CD4-positive, CD25-positive, alpha-beta regulatory T cell (primary cell): Measurements from ENCODE around the gene ERC1. TPM values are rescaled to one million over a fixed set of nuclear protein-coding genes. Genes with fewer than 3 reads are reported as not detected.

Experiments
- ATAC-seq, 2 donors: fragments of 150-1000 bp; cut with Tn5 transposase; one replicate each; pipeline ENCODE4 v1.10.0; 2021; ENCODE audit warnings: low read depth in 2 of 2, moderate number of reproducible peaks in 2 of 2, moderate library complexity in 1 of 2
- DNase-seq, 3 donors: peaks; one replicate each; pipeline versions ENCODE4 v3.0.0 to v3.0.0-alpha.2; 2012 to 2022; ENCODE audit warnings: mixed read lengths in 1 of 3
- H3K27ac ChIP-seq: one replicate; pipeline ENCODE4 v1.7.0; 2013; ENCODE audit warnings: mild to moderate bottlenecking, low read length; ENCODE audit not compliant: insufficient read depth, poor library complexity, severe bottlenecking
- H3K27me3 ChIP-seq: one replicate; pipeline ENCODE4 v1.7.0; 2013; ENCODE audit warnings: low read length; ENCODE audit not compliant: control insufficient read depth, insufficient read depth
- H3K36me3 ChIP-seq: one replicate; pipeline ENCODE4 v1.7.0; 2013; ENCODE audit warnings: mild to moderate bottlenecking, low read length, moderate library complexity; ENCODE audit not compliant: control insufficient read depth, insufficient read depth
- H3K4me1 ChIP-seq: 2 replicates; pipeline ENCODE4 v1.7.0; 2013; ENCODE audit warnings: mild to moderate bottlenecking, low read length; ENCODE audit not compliant: insufficient read depth, control insufficient read depth, poor library complexity, severe bottlenecking
- H3K4me3 ChIP-seq: one replicate; pipeline ENCODE4 v1.7.0; 2013; ENCODE audit warnings: low read depth, mild to moderate bottlenecking, low read length, moderate library complexity
- H3K9me3 ChIP-seq, 2 experiments: 1 replicate in 1 of 2; 2 replicates in 1 of 2; pipeline ENCODE4 v1.7.0; 2013; ENCODE audit warnings: low read length in 2 of 2, mild to moderate bottlenecking in 1 of 2, moderate library complexity in 1 of 2; ENCODE audit not compliant: control insufficient read depth in 2 of 2
- H3K27ac Mint-ChIP-seq, 3 donors: one replicate each; pipeline ENCODE4 v1.8.0; 2020 to 2022; ENCODE audit warnings: mild to moderate bottlenecking in 3 of 3, mixed read lengths in 3 of 3, moderate library complexity in 2 of 3
- H3K27me3 Mint-ChIP-seq: one replicate; pipeline ENCODE4 v1.8.0; 2022; ENCODE audit warnings: mild to moderate bottlenecking, mixed read lengths
- H3K36me3 Mint-ChIP-seq: one replicate; pipeline ENCODE4 v1.8.0; 2020; ENCODE audit warnings: mixed read lengths
- H3K4me1 Mint-ChIP-seq, 4 donors: one replicate each; pipeline ENCODE4 v1.8.0; 2020 to 2022; ENCODE audit warnings: mixed read lengths in 4 of 4, mild to moderate bottlenecking in 1 of 4
- H3K4me3 Mint-ChIP-seq, 4 donors: one replicate each; pipeline ENCODE4 v1.8.0; 2020 to 2022; ENCODE audit warnings: mild to moderate bottlenecking in 4 of 4, mixed read lengths in 4 of 4, moderate library complexity in 3 of 4
- H3K9me3 Mint-ChIP-seq, 7 donors: one replicate each; pipeline ENCODE4 v1.8.0; 2020 to 2022; ENCODE audit warnings: mixed read lengths in 7 of 7, mild to moderate bottlenecking in 3 of 7, moderate library complexity in 2 of 7
- polyA plus RNA-seq, 4 donors: library from polyadenylated mRNA; unstranded; fragments of 300-500 nt; fragmentation: Illumina TruSeq; gene quantifications; one replicate each; pipeline ENCODE4 v1.2.3, GENCODE V29; 2021
- total RNA-seq: library from RNA; stranded (reverse); gene quantifications from one replicate; pipeline ENCODE4 v1.2.3, GENCODE V29; 2022

Gene ERC1
- total and polyA plus RNA-seq, 5 donors from 2014 or later: 5.7 to 46.5 (median 7.6) TPM

GRCh38 chr12:1464925-1465324 is 473.9 kb downstream of the ERC1 start:
- H3K4me3 Mint-ChIP-seq: no peak overlapping the region
- H3K9me3 Mint-ChIP-seq: no peaks in the 10 kb centered on the region
- H3K36me3 ChIP-seq: no peaks in the 10 kb centered on the region
- no peak for DNase-seq
- ATAC-seq: no peak
- peaks cover 0 to 1% (median 0%) of the 10 kb centered on the region in 4 donors for H3K4me1 Mint-ChIP-seq
- H3K27ac ChIP-seq: no peak overlapping the region
- H3K4me3 ChIP-seq: no peak overlapping the region
- H3K27me3 ChIP-seq: no peaks in the 10 kb centered on the region
- H3K4me1 ChIP-seq: no peaks in the 10 kb centered on the region
- H3K9me3 ChIP-seq: no peaks in the 10 kb centered on the region
- H3K27me3 Mint-ChIP-seq: no peaks in the 10 kb centered on the region
- peaks cover 37% of the 10 kb centered on the region for H3K36me3 Mint-ChIP-seq
- no peak overlapping the region for H3K27ac Mint-ChIP-seq

- peaks cover 0 to 1% (median 0%) of the 10 kb centered on the region in 4 donors for H3K4me1 Mint-ChIP-seq
- H3K27ac Mint-ChIP-seq: peak overlapping the region in 1 of 3 donors; percentile 83
- Histone ChIP-seq H3K9me3 (no peaks in the 10 kb centered on the region), H3K27me3 (no peaks in the 10 kb centered on the region), H3K36me3 (no peaks in the 10 kb centered on the region), H3K4me1 (no peaks in the 10 kb centered on the region), H3K27ac (no peak overlapping the region), H3K4me3 (no peak overlapping the region)
- ATAC-seq: no peak
- DNase-seq: no peak
- H3K4me3 Mint-ChIP-seq: no peak overlapping the region
- H3K9me3 Mint-ChIP-seq: no peaks in the 10 kb centered on the region
- H3K36me3 Mint-ChIP-seq: peaks cover 45% of the 10 kb centered on the region
- no peaks in the 10 kb centered on the region for H3K27me3 Mint-ChIP-seq
Observed at GRCh38 chr12:1465990-1466389, 475.0 kb downstream of the ERC1 start.

- Mint-ChIP-seq H3K4me1 (peaks cover 0 to 2% (median under 1%) of the 10 kb centered on the region in 4 donors), H3K27me3 (no peaks in the 10 kb centered on the region), H3K27ac (peak overlapping the region in 1 of 3 donors; percentile 83), H3K36me3 (peaks cover 43% of the 10 kb centered on the region), H3K4me3 (no peak overlapping the region), H3K9me3 (no peaks in the 10 kb centered on the region)
- H3K27ac ChIP-seq: no peak overlapping the region
- ATAC-seq (no peak), DNase-seq (no peak)
- no peaks in the 10 kb centered on the region for H3K4me1 ChIP-seq
- no peaks in the 10 kb centered on the region for H3K36me3 ChIP-seq
- H3K4me3 ChIP-seq: no peak overlapping the region
- no peaks in the 10 kb centered on the region for H3K27me3 ChIP-seq
- H3K9me3 ChIP-seq: no peaks in the 10 kb centered on the region
Observed at GRCh38 chr12:1466481-1467154, 475.6 kb downstream of the ERC1 start.

- H3K27ac ChIP-seq: no peak overlapping the region
- ATAC-seq (no peak), DNase-seq (no peak)
- H3K4me1 Mint-ChIP-seq: peaks cover 0 to 12% (median 4%) of the 10 kb centered on the region in 4 donors
- H3K36me3 ChIP-seq: no peaks in the 10 kb centered on the region
- peaks cover 34% of the 10 kb centered on the region for H3K36me3 Mint-ChIP-seq
- no peak overlapping the region for H3K27ac Mint-ChIP-seq
- no peak overlapping the region for H3K4me3 Mint-ChIP-seq
- no peaks in the 10 kb centered on the region for H3K9me3 Mint-ChIP-seq
- H3K27me3 ChIP-seq: no peaks in the 10 kb centered on the region
- no peak overlapping the region for H3K4me3 ChIP-seq
- no peaks in the 10 kb centered on the region for H3K4me1 ChIP-seq
- no peaks in the 10 kb centered on the region for H3K27me3 Mint-ChIP-seq
- H3K9me3 ChIP-seq: no peaks in the 10 kb centered on the region
Observed at GRCh38 chr12:1467710-1468109, 476.7 kb downstream of the ERC1 start.

GRCh38 chr12:1469070-1469469 is 478.0 kb downstream of the ERC1 start:
- peaks cover 27% of the 10 kb centered on the region for H3K36me3 Mint-ChIP-seq
- no peak overlapping the region for H3K4me3 Mint-ChIP-seq
- H3K4me1 Mint-ChIP-seq: peaks cover 0 to 13% (median 5%) of the 10 kb centered on the region in 4 donors
- Histone ChIP-seq H3K4me3 (no peak overlapping the region), H3K4me1 (peaks cover 7% of the 10 kb centered on the region), H3K36me3 (no peaks in the 10 kb centered on the region), H3K9me3 (no peaks in the 10 kb centered on the region), H3K27me3 (no peaks in the 10 kb centered on the region), H3K27ac (no peak overlapping the region)
- H3K9me3 Mint-ChIP-seq: no peaks in the 10 kb centered on the region
- DNase-seq (no peak), ATAC-seq (no peak)
- H3K27ac Mint-ChIP-seq: no peak overlapping the region
- H3K27me3 Mint-ChIP-seq: no peaks in the 10 kb centered on the region

GRCh38 chr12:1470051-1470450 is 479.0 kb downstream of the ERC1 start:
- DNase-seq: no peak
- ATAC-seq: no peak
- no peaks in the 10 kb centered on the region for H3K9me3 ChIP-seq
- H3K4me1 Mint-ChIP-seq: peaks cover 0 to 13% (median 5%) of the 10 kb centered on the region in 4 donors
- peaks cover 23% of the 10 kb centered on the region for H3K36me3 Mint-ChIP-seq
- H3K27me3 Mint-ChIP-seq: no peaks in the 10 kb centered on the region
- H3K4me3 Mint-ChIP-seq: no peak overlapping the region
- no peaks in the 10 kb centered on the region for H3K36me3 ChIP-seq
- H3K4me1 ChIP-seq: peaks cover 7% of the 10 kb centered on the region
- H3K27ac Mint-ChIP-seq: no peak overlapping the region
- no peak overlapping the region for H3K4me3 ChIP-seq
- no peaks in the 10 kb centered on the region for H3K9me3 Mint-ChIP-seq
- no peak overlapping the region for H3K27ac ChIP-seq
- no peaks in the 10 kb centered on the region for H3K27me3 ChIP-seq

GRCh38 chr12:1471224-1471623 is 480.2 kb downstream of the ERC1 start:
- peaks cover 0 to 13% (median 5%) of the 10 kb centered on the region in 4 donors for H3K4me1 Mint-ChIP-seq
- H3K9me3 ChIP-seq: no peaks in the 10 kb centered on the region
- no peaks in the 10 kb centered on the region for H3K27me3 ChIP-seq
- DNase-seq: no peak
- no peak overlapping the region for H3K27ac ChIP-seq
- peaks cover 15% of the 10 kb centered on the region for H3K36me3 Mint-ChIP-seq
- H3K27me3 Mint-ChIP-seq: no peaks in the 10 kb centered on the region
- ATAC-seq: no peak
- H3K4me1 ChIP-seq: peaks cover 7% of the 10 kb centered on the region
- no peaks in the 10 kb centered on the region for H3K9me3 Mint-ChIP-seq
- H3K36me3 ChIP-seq: no peaks in the 10 kb centered on the region
- H3K4me3 ChIP-seq: no peak overlapping the region
- peak overlapping the region in 1 of 3 donors; percentile 45 for H3K27ac Mint-ChIP-seq
- no peak overlapping the region for H3K4me3 Mint-ChIP-seq

- H3K4me3 ChIP-seq: peak overlapping the region; percentile 22
Observed at GRCh38 chr12:1473418-1473817, 482.4 kb downstream of the ERC1 start.

More at GRCh38 chr12:1473418-1473817, 482.4 kb downstream of the ERC1 start:
- no peak overlapping the region for H3K27ac ChIP-seq
- Mint-ChIP-seq H3K4me3 (peak overlapping the region in 1 of 4 donors; percentile 38), H3K4me1 (peaks cover 0 to 13% (median 8%) of the 10 kb centered on the region in 4 donors), H3K27me3 (no peaks in the 10 kb centered on the region), H3K27ac (peak overlapping the region in 2 of 3 donors; percentile 64 to 70), H3K9me3 (no peaks in the 10 kb centered on the region), H3K36me3 (peaks cover 15% of the 10 kb centered on the region)
- ATAC-seq (peak; percentile 60 to 69), DNase-seq (peak in 2 of 3 donors; percentile 6 to 73)
- H3K9me3 ChIP-seq: no peaks in the 10 kb centered on the region
- no peaks in the 10 kb centered on the region for H3K27me3 ChIP-seq
- no peaks in the 10 kb centered on the region for H3K36me3 ChIP-seq
- H3K4me1 ChIP-seq: peaks cover 7% of the 10 kb centered on the region
